ENCODE data around the gene RNU1-4. TPM values are rescaled to one million over a fixed set of nuclear protein-coding genes. Genes with fewer than 3 reads are reported as not detected.
"Not testable (repeated sequence)": the region's sequence is repeated elsewhere in the genome, so short reads cannot be mapped to it uniquely, and the experiment has no call there.

RNU1-4 gene
- total RNA-seq, 1 donor from 2014 or later, result 19,908 TPM

- H3K4me3 ChIP-seq; H3K27me3 ChIP-seq; H3K36me3 ChIP-seq; intact Hi-C loops (cut with DNase I); H3K27ac ChIP-seq; H3K4me1 ChIP-seq; H3K9me3 ChIP-seq; DNase-seq (ENCODE audit: extremely low spot score in 2 of 2): not testable (repeated sequence)
Observed at GRCh38 chr1:16787711-16788110, 47.4 kb downstream of the RNU1-4 start.

Small RNA genes within 50 kb of the gene (small RNA-seq; reads per million reads assigned to genes)
- gene RNU1-4, result not detected

Other genes with a start within 250 kb of the RNU1-4 start
- gene RNU1-1, start 226.2 kb upstream of the RNU1-4 start, total RNA-seq, result 19,908 TPM
- gene NBPF1, start 127.0 kb upstream of the RNU1-4 start, total RNA-seq, result 45.9 TPM
- 19,908 TPM for gene RNU1-3, start 73.6 kb upstream of the RNU1-4 start, total RNA-seq
- gene RNU1-2, start 155.5 kb downstream of the RNU1-4 start, total RNA-seq, result 19,908 TPM
- 31.9 TPM for gene CROCC, start 181.4 kb downstream of the RNU1-4 start, total RNA-seq
- 51.1 TPM for gene MFAP2, start 240.1 kb downstream of the RNU1-4 start, total RNA-seq